HL-60/S4 treated with phorbol 12-myristate 13-acetate at 8.2 ng/mL for 4 days and 3 days (cell line): Measurements from ENCODE around the gene MYH6.
"Not testable (repeated sequence)": the region's sequence is repeated elsewhere in the genome, so short reads cannot be mapped to it uniquely, and the experiment has no call there.

Experiments used
- in situ Hi-C: fragments of 300-500 bp; cut with MboI; formaldehyde crosslinking; loops from 2 replicates; pipeline ENCODE4 v1.15.0; 2022; ENCODE audit warnings: low sequenced_read_pairs

MYH6 gene

DNA sequence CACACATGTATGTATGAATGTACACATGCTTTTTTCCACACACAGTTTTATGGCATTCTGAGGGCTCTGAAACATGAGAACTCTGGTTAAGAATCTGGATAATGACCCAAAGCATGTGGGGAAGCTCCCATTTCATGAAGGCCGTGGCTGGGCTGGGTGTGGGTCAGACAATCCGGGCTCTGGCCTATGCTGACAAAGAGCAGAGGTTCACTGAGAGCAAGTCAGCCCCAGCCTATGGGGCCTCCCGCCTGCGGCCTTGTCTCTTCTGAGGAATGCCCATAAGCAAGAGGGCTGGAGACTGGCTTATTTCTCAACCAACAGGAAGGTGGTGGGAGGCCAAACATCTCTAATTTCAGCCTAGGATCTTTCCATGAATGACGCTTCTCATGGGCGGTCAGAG, 8.5 kb downstream of the MYH6 start:
- in situ Hi-C loops: no loop called here

DNA sequence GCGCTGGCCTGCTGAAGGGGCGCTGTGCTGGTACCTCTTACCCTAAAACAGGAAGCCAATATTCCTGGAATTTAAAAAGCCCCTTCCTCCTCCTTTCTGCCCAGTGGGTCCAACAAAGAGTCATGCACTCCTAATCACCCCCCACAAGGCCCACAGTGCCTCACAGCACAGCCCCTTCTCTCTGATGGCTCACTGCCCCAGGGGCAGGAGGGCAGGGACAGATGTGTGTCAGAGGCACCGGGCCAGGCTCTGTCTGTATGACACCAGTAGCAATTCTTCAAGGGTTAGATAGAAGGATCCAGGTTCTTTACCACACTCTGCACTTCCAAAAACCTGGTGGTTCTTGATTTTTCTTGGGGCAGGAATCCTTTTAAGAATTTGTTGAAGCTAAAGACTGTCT, 8.9 kb downstream of the MYH6 start:
- in situ Hi-C loops: no loop called here

DNA sequence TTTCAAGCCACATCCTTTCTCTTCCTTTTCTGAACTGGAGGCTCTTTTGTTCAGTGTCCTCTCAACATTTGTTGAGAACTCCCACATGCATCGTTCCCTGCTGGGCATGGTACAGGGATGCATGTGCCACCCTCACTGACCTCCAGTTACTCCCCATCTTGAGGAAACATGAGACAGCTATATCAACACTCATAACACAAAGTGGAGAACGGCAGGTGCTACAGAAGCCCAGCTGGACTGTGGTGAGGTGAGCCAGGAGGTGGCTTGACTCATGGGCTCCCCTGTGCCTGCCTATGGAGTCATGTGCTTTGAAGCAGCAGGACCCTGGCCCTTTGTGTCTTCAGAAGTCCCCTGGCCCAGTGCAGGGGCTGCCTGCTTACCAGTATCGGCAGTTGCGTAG, 9.7 kb downstream of the MYH6 start:
- in situ Hi-C loops: no loop called here

DNA sequence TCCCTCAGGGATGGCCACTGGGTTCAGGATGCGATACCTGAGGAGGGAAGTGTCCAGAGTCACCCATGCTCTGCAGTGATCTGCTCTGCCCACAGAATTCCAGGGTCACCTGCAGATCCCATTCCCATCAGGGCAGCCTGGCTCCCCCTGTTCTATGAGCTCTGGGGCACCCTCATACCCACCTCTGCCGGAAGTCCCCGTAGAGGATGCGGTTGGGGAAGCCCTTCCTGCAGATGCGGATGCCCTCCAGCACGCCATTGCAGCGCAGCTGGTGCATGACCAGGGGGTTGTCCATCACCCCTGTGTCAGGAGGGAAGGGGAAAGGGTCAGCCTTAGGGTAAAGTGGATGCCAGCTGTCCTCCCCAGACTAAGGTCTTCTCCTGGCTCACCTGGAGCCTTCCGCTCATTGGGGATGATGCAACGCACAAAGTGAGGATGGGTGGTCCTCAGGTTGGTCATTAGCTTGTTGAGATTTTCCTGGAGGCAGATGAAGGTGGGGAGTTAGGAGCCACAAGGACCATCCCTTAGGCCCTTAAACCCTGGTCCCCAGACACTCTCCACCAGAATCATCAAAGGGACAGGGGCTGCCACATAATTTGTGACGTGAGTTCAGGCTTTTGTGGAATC, 11.2 kb downstream of the MYH6 start:
- in situ Hi-C loops: no loop called here

DNA sequence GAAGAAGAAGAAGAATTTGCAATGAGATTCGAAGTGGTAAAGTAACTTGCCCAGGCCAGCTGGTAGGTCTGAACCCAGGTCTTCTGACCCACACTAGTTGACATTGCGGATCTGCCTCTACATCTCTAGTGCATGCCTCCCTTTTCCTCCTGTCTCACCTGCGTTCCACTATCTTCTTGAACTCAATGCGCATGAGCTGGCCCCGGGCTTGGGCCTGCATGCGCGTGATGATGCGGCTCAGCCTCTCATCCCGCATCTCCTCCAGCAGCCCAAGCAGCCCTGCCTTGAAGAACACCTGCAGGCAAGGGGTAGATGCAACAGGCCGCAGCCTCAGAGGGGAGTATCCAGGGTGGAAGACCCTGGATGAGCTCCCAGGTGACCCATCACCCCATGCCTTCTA, 11.9 kb downstream of the MYH6 start:
- in situ Hi-C loops: no loop called here

DNA sequence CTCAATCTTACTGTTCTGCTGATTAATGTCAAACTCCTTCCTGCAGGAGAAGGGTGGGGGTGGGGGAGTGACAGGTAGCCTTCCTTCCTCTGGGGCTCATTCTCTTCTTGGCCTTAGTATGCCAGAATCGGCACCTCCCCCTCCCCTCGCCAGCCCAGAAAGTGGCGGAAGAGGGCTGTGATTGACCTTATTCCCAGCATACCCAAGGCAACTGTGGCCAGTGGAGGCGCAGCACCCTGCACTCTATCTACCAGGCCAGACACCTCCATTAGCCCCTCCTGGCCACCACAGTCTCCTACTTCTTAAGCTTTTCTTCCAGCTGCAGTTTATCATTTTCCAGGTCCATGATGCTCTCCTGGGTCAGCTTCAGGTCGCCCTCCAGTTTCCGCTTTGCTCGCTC, 15.5 kb downstream of the MYH6 start:
- in situ Hi-C loops: no loop called here

DNA sequence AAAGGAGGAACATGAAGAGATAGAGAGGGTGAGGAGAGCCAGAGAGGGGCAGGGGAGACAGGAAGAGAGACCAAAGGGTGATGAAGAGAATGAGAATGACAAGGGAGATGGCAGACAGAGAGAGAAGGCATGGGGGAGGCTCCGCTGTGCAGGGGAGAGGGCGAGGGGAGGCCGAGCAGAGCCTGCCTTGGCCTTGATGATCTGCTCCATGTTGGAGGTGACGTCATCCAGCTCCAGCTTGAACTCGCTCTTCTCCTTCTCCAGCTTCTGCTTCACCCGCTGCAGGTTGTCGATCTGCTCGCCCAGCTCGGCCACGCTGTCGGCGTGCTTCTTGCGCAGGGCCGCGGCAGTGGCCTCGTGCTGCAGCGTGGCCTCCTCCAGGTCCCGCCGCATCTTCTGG, 18.2 kb downstream of the MYH6 start:
- in situ Hi-C loops: not testable (repeated sequence)

DNA sequence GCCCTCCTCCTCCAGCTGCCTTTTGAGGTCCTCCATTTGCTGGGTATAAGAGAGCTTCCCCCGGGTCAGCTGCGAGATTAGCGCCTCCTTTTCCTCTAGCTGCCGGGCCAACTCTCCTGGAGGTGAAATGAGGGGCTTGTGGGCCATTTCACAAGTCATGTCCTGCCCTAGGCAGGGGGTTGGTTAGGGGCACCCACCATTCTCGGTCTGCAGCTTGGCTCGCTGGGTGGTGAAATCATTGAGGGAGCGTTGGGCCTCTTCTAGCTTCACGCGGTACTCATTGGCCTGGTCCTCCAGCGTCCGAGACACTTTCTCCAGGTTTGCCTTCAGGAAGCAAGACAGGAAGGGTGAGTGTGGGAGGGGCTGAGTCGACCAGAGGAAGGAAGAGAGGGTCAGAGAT, 18.7 kb downstream of the MYH6 start:
- in situ Hi-C loops: no loop called here

DNA sequence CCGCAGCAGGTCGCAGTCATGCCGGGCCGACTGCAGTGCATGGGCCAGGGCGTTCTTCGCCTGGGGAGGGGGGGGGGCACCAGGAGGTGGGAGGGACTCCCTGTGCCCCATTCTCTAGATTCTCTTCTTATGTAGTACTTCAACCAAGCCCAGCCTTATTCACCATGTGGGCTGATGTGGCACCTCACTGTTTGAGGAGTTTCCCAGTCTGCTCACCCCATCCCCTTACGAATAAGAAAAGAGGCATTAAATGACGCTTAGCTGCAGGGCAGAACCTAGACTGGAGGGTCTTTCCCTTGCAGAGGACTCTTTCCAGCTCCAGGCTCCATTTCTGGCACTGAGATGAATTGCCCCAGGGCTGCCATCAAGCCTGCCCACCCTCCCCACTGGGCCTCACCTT, 19.1 kb downstream of the MYH6 start:
- in situ Hi-C loops: no loop called here

DNA sequence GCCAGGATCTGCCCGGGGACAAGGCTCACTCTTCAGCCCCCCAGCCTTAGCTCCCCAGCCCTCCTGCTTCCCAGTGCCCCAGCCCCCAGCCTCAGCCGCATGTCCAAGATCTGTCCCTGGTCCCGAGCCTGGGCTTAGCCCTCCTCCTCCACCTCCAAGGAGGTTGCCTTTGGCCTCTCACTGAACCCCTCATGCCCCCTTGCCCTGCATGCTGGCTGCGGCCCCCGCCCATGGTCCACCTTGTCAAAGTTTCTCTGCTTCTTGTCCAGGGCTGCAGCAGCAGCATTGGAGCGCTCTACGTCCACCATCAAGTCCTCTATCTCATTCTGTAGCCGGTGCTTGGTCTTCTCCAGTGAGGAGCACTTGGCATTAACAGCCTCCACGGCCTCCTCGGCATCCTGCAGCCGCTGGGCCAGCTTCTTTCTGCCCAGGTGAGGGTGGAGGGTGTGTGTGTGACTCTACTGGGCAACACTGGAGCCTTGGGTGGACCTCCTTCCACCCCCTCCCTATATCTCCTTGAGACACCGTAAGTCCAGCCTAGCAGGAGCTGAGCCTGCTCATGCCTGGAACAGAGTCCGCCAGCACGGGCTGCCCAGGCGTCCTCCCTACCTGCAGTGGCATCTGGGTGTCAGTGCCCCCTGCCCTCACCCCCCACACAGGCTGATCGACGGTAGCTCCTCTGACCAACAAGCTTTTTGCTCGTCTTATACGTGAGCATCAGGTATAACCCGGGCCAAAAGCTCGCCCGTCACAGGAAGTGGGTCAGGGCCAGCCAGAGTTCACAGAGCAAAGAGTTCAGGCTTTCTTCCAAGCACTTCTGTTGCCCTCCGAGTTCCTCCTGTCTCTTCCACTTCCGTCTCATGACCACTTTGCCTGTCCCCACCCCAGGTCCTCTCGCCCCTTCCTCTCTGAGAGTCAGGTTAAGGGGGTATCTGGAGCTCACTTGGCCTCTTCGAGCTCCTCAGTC, 19.9 kb downstream of the MYH6 start:
- in situ Hi-C loops: no loop called here

DNA sequence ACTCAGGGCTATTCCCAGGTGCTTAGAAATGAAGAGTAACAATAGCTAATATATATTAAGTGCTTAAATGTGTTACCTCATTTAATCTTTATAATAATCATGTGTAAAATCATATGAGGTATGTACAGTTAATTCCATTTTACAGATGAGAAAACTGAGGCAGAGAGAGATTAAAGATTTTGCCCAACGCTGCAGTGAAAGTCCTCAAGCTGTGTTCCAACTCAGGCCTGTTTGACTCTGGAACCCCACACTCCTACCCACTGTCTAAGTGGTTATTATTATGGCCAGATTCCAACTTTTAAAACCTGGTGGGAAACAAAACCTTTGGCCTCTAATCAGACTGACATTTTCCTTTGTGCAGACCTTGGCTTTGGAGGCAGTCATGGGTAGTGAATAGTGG, 21.1 kb downstream of the MYH6 start:
- in situ Hi-C loops: no loop called here

DNA sequence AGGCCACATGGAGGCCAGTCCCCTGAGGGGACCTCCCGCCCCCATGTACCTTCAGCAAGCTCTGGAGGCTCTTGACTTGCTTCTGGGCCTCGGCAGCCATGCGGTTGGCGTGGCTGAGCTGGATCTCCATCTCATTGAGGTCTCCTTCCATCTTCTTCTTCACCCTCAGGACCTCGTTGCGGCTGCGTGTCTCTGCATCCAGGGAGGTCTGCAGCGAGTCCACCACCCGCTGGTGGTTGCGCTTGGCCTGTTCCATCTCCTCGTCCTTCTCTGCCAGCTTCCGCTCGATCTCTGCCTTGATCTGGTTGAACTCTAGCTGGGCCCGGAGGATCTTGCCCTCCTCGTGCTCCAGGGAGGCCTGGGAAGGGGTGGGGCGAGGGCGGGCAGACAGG, 21.8 kb downstream of the MYH6 start:
- in situ Hi-C loops: not testable (repeated sequence)

DNA sequence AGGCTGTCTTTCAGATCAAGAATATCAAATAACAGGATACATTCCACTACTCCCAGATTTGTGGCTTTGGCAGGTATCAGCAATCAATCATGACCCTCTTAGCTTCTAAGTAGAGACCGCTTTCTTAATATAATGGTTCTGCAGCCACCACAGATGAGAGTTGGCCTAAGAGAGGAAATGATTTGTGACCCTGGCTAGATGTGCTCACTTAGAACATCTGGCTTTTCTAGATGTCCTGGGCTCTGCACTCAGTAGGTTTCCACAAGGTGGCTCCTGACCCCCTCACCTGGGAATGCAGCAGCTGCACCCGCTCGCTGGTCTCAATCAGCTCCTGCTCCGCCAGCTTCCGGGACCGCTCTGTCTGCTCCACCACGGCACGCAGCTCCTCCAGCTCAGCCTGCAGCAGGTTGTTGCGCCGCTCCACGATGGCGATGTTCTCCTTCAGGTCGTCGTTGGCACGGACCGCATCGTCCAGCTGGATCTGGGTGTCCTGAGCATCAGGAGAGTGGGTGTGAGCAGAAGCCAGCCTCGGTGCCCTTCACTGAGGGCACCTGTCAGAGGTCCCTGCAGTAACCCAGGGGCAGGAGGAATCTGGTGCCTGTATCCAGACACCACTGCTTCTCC, 22.3 kb downstream of the MYH6 start:
- in situ Hi-C loops: no loop called here

DNA sequence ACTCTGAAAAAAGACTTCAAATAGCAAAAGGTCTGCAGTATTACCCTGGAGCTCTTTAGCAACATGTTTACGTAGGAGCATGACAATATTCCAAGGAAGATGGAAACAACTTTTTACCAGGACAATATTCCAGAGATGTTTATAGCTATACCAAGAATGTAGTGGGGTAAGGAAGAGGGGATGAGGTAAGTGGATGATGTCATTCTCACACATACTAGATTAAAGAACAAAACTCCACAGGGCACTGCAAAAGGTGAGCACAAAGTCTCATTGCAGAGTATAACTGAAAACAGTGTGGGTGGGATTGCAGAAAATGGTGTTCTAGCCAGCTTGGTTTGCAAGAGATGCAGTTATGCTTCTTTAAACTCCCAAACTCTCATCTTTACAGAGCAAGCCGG, 22.8 kb downstream of the MYH6 start:
- in situ Hi-C loops: no loop called here

DNA sequence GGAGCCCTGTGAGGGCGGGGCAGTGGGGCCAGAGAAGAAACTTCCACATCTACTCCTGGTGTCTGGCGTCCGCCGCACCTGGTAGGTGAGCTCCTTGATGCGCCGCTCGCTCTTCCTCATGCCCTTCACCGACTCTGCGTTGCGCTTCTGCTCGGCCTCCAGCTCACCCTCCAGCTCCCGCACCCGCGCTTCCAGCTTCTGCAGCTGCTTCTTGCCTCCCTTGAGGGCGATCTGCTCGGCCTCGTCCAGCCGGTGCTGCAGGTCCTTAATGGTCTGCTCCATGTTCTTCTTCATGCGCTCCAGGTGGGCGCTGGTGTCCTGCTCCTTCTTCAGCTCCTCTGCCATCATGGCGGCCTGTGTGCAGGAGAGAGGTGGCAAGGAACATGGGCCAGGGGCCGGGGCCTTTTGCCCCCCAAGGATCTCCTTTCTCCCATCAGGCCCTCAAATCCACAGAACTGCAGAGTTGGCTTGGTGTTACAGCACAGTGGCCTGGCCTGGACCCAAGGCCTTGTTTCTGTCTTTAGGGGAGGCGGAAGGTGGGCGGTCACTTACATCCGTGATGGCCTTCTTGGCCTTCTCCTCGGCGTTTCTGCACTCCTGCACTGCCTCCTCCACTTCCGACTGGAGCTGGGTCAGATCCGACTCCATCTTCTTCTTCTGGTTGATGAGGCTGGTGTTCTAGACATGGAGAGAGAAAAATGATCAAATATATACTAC, 23.6 kb downstream of the MYH6 start:
- in situ Hi-C loops: no loop called here

DNA sequence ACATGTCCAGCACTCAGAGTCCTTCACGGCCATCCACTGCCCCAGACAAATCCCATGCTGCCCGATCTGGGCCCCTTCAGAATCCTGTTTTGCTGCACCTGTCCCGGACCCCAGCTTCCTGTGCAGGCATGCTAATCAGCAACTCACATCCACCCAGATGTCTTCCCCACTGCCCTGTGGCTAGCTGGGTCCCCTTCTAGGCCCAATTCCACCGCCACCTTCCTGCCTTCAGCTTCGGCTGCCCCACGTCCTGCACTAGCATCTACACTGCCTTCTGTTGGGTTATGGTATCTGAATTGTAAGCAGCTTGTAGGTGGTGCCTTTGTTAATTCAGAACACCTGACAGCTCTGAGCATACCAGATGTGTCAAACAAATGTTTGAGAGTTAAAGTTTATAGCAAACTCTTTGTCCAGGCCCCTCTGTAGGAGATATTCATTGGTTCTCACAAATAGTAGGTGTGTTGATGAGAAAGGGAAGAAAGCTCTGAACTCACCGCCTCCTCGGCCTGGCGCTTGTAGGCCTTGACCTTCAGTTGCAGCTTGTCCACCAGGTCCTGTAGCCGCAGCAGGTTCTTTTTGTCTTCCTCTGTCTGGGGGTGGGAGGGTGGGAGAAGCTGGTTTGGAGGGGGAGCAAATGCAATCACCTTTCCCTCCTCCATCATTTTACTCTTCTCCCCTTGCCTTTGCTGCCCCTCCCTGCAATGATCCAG, 25.2 kb downstream of the MYH6 start:
- in situ Hi-C loops: no loop called here

DNA sequence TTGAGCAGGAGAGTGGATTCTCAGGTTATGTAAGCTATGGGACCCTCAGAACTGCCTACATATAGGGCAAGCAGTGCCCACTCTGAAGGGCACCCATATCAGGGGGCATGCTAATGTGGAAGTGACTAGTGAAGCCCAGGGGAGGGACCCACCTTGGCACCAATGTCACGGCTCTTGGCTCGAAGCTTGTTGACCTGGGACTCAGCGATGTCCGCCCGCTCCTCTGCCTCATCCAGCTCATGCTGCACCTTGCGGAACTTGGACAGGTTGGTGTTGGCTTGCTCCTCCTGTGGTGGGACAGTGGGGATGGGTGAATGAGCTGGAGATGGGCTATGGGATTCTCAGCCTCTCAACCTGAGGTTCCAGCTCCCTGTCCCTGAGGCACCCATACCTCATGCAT, 25.8 kb downstream of the MYH6 start:
- in situ Hi-C loops: no loop called here

DNA sequence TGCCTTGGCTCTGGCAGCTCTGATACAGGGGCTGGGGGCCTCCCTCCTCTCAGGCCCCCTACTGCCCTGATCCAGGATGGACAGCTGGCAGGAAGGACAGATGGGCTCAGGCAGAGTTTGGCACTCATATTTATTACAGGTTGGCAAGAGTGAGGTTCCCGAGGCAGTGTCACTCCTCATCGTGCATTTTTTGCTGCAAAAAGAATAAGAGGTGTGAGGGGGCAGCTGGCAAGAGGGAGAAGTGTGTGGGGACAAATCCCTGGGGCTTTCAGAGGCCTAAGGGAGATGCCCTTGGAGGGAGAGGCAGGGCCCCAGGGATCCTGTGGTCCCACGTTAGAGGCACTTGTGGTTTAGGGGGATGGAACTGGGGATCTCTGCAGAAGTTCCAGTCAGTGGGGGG, 26.2 kb downstream of the MYH6 start:
- in situ Hi-C loops: no loop called here

DNA sequence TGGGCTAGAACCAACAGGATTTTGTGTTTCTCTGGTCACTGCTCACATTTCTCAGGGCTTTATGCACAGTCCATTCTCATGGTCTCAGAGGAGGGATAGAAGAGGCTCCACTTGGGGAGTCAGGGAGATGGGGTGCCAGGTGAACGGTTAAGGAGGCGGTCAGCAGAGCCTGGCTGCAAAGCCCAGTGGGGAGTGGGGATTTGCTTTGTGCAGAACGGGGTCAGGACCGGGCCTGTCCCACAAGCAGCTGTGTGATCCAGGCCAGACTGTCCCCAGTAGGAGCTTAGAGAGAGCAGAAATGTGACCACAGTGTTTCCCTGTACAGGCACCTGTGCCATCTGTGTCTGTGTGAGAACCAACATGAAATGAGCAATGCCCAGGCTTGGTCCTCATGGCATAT, 27.1 kb downstream of the MYH6 start:
- in situ Hi-C loops: no loop called here

DNA sequence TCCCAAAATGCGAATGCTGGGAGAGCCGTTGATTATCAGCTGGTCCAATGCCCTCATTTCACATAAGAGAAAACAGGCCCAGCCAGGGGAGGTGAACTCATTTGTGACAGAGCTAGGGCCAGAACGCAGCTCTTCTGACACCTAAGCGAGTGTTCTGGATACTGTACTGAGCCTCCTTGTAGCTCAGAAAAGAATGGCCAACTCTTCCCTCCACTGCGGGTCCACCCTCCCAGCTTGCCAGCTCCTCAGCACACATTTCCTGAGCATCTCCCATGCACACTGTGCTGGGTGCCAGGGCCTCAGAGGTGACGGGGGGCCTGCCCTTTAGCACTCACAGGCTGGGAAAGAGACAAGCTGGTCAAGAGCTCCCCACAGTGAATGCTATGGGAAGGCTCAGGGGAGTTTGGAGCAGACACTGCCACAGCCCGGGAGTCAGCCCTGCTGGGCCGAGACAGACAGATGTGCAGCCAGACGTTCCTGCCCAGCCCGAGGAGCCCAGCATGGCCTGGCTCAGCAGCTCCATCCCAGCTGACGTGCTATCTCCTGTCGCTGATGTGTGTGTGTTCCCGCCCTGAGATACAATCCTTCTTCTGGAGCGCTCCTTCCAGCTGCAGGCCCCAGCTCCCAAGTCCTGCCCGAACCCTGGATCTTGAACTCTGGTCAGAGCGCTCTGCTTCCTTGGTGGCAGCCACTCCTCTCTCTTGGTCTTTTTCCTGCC, 27.7 kb downstream of the MYH6 start:
- in situ Hi-C loops: no loop called here
